ENCODE data around the gene SLC5A2.
"Not testable (repeated sequence)": the region's sequence is repeated elsewhere in the genome, so short reads cannot be mapped to it uniquely, and the experiment has no call there.

The SLC5A2 gene

DNA sequence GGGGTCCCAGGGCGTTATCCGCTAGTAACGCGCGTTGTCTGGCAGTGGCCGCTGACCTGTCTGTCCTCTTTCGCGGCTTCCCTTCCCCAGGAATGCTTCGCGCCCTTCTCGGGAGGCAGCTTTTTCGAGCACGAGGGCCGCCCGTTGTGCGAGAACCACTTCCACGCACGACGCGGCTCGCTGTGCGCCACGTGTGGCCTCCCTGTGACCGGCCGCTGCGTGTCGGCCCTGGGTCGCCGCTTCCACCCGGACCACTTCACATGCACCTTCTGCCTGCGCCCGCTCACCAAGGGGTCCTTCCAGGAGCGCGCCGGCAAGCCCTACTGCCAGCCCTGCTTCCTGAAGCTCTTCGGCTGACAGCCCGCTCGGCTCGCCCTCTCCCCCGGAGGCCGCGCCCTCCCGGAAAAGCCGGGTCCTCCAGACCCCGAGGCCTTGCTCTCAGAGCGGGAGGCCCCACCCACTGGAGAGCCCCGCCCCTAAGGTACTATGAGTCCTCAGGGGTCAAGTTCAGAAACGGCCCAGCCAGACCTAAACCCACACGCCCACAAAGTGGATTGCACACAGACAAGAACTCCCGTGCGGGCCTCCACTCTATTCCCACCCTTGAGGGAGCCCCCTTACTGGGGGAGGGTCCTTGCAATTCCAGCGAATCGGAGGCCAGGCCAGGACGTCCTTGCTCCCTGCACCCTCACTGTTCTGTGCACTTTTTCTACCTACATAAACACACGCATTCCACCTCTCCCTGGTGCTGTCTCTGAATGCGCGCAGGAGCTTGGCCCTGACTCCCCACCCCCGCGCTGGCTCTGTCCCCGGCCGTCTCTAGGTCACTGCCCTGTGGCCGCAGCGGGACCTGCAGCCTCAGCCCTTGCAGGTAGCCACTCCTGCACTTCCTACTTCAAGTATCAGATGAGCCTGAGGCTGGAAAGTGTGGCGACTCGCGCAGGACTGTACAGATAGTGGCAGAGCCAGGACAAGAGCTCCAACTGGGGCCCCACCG is 5.4 kb upstream of the SLC5A2 start:
- no peak for DNase-seq

DNA sequence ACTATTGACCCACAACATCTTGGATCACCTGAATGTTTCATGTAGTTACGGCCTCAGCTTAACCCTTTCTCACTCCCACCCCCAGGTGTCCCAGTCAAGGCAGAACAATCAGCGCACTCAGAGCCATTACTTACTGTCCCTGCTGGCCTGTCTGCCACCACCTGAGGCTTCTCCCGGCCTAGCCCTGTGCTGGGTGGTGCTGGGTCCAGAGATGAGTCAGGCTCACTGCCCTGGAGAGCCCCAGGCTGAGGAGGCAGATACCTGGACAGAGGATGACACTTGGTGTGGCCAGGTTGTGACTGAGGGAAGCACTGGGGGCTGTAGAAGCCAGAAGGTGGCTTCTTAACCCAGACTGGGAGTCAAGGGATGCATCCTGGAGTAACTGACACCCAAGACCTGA is 4.0 kb upstream of the SLC5A2 start:
- DNase-seq, result no peak

DNA sequence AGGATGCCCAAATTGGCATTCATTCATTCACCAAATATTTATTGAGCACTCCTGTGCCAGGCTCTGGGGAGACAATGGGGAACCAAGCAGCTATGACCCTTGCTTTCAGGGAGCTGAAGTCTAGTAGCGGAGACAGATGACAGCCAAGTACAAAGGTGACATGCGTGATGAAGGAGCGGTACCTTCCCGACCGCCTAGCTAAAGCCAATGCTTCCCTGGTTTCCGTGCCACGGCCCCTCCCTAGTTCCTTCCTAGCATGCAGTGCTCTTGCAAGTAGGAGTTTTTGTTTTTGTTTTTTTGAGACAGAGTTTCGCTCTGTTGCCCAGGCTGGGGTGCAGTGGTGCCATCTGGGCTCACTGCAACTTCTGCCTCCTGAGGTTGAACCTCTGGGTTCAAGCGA is 3.2 kb upstream of the SLC5A2 start:
- no peak for DNase-seq

DNA sequence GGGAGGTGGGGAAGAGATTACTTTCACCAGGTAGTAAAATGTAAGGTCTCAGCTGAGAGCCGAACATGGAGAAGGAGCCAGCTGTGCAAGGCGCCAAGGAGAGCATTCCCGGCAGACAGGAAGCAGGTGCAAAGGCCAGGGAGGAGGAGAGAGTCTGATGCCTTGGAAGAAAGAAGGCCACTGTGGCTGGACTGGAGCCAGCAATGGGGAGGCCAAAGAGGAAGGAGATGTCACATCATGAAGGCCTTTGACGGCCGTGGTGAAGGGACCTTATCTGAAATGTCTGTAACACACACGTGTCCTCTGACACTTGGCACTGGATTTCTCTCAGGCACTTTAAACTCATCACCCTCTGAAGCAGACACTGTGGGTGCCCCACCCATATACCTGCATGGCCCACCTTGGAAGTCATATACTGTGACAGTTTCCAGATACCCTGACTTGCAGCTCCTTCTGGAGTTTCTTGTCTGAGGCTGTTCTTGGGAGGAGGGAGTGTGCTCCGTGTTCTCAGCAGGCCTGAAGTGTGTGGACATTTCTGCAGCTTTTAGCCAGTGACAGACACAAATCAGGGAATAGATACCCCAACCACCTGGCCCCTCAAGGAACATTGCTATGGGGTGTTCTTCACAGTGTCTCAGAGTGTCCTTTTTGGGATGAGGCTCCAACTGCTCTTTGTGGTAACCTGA is 1.9 kb upstream of the SLC5A2 start:
- no peak for DNase-seq

DNA sequence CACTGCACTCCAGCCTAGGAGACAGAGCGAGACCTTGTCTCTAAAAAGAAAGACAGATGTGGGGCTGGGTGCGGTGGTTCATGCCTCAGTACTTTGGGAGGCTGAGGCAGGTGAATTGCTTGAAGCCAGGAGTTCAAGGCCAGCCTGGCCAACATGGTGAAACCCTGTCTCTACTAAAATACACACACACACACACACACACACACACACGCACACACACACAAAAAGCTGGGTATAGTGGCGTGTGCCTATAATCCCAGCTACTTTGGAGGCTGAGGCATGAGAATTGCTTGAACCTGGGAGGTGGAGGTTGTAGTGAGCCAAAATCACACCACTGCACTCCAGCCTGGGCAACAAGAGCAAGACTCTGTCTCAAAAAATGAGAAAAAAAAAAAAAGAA is 1.1 kb downstream of the SLC5A2 start:
- not testable (repeated sequence) for DNase-seq

DNA sequence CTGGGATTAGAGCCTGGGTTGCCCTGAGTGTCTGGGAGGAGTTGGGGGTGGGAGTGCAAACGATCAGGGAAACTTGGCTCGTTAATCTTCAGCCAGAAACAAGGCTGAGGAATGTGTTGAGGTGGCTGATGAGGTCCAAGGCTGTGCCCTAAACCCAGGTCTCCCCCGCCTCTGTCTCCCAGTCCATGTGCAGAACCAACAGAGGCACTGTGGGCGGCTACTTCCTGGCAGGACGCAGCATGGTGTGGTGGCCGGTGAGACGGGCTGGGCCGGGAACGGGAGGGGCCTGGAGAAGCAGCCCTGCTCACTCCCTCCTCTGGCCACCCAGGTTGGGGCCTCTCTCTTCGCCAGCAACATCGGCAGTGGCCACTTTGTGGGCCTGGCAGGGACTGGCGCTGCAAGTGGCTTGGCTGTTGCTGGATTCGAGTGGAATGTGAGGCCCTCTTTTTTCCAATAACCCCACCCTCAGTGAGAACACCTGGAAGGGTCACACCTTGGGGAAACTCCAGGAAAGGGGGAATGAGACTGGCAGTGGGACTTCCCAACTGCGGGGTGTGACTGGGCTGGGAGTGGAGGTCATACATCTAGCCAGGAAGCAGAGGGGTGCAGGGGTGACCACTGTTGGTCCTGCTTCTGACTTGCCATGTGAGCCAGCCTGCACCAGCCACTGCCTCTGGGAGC is 1.7 kb downstream of the SLC5A2 start:
- no peak for DNase-seq

DNA sequence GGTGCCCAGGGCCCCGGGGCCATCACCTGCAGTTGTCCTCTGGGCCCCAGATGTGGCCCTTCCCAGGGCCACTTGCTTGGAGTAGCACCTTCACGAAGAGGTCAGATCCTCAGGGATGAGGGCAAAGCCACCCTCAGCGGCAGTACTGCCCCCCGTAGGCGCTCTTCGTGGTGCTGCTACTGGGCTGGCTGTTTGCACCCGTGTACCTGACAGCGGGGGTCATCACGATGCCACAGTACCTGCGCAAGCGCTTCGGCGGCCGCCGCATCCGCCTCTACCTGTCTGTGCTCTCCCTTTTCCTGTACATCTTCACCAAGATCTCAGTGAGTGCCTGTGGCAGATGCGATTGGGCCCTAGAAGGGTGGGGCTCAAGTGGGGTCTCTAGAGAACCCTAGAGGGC is 2.6 kb downstream of the SLC5A2 start:
- DNase-seq, result no peak

DNA sequence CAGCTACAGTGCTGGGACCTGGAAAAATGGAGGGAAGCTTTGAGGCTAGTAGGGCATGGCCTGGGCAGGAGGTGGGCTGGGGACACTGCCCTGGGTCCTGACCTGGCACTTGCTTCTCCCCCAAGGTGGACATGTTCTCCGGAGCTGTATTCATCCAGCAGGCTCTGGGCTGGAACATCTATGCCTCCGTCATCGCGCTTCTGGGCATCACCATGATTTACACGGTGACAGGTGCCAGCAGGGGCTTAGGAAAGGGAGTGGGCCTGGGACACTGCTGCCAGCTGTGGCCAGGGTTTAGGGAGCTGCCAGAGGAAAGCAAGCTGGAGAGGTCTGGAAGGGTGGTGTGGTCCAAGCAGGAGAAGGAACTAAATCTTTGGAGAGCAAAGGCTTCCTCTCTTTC is 3.1 kb downstream of the SLC5A2 start:
- DNase-seq, result no peak

DNA sequence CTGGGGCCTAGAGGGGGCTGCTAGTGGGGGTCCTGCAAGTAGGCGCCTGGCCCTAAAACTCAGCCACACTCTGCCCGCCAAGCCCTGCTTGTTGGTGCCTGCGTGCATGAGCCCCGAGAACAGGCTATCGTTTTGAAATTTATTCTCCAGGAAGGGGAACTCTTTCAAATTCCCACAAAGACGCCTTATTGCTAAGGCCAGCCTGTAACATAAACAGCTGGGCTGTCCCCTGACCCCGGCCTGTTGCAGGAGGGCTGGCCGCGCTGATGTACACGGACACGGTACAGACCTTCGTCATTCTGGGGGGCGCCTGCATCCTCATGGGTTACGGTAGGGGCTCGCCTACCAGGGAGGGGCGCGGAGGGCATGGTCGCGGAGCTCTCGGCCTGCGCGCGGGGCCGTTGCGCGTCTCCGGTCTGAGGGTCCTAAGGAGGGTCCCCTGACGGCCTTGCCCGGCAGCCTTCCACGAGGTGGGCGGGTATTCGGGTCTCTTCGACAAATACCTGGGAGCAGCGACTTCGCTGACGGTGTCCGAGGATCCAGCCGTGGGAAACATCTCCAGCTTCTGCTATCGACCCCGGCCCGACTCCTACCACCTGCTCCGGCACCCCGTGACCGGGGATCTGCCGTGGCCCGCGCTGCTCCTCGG is 4.3 kb downstream of the SLC5A2 start:
- DNase-seq, result no peak

DNA sequence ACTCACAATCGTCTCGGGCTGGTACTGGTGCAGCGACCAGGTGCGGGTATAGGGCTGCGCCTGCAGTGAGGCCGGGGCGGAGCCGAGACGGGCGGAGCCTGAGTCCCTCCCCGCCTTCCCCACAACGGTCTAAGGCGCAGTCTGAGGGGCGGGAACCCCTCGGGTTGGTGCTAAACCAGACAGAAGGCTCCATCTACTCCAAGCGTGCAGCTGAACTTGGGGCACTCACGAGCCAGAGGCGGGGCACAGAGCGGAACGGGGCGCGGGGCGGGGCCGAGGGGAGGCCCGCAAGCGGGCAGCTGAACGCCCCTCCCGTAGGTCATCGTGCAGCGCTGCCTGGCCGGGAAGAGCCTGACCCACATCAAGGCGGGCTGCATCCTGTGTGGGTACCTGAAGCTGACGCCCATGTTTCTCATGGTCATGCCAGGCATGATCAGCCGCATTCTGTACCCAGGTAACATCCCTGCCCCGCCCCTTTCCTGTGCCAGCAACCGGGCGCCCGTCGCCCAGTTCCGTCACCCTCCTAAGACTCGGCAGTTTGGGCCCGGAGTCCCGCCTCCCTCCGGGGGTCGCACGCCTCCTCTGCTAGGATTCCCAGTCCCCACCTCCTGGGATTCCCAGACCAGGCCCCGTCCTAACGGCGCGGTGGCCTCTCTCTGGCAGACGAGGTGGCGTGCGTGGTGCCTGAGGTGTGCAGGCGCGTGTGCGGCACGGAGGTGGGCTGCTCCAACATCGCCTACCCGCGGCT is 5.0 kb downstream of the SLC5A2 start:
- DNase-seq, result no peak

DNA sequence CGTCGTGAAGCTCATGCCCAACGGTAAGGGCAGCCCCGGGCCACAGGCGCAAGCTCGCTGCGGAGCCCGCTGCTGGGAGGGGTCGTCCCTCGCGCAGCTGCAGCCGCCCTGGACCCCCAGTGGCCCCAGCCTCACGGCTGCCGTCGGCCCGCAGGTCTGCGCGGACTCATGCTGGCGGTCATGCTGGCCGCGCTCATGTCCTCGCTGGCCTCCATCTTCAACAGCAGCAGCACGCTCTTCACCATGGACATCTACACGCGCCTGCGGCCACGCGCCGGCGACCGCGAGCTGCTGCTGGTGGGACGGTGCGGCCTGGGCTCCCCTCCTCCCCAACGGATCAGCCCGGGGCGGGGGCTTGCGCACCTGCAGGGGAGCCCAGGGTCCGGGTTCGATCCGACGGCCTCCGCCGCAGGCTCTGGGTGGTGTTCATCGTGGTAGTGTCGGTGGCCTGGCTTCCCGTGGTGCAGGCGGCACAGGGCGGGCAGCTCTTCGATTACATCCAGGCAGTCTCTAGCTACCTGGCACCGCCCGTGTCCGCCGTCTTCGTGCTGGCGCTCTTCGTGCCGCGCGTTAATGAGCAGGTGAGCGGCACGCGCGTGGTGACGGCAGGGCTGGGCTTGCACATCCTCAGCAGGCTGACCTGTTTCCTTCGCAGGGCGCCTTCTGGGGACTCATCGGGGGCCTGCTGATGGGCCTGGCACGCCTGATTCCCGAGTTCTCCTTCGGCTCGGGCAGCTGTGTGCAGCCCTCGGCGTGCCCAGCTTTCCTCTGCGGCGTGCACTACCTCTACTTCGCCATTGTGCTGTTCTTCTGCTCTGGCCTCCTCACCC is 5.8 kb downstream of the SLC5A2 start:
- no peak for DNase-seq

DNA sequence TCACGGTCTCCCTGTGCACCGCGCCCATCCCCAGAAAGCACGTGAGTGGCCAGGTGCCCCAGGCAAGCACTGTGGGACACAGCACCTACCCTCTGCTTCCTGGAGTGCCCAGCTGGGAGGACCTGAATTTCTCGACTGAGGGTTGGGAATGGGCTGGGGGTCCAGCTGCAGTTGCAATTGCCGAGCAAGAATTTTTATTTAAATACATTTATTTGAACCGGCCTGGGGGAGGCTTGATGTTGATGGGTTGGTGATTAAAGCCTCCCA is 6.3 kb downstream of the SLC5A2 start:
- DNase-seq, result no peak

DNA sequence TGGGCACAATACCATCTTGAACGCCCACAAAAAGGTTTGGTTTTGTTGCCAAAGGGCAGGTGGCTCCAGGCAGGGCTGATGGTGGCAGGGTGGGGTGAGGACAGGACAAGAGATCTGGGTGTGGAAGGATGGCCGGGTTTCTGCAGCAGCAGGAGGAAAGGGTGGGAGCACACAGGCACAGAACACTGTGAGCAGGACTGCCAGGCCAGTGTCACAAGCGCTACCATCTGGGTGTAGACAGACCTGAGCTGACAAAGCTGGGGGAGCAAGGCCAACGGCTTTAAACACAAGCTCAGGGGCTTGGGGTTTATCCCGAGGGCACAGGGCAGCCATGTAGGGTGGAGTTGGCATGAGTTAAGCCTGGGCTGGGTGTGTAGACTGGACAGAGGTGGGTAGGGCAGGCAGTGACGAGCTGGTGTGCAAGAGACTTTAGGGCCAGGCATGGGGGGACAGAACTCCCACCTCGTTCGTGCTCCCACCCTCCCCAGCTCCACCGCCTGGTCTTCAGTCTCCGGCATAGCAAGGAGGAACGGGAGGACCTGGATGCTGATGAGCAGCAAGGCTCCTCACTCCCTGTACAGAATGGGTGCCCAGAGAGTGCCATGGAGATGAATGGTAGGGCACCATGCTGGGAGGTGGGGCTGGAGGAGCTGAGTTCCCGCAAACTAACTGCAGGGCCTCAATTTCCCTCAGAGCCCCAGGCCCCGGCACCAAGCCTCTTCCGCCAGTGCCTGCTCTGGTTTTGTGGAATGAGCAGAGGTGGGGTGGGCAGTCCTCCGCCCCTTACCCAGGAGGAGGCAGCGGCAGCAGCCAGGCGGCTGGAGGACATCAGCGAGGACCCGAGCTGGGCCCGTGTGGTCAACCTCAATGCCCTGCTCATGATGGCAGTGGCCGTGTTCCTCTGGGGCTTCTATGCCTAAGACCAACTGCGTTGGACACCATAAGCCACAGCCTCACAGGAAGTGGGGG is 7.0 kb downstream of the SLC5A2 start:
- no peak for DNase-seq

DNA sequence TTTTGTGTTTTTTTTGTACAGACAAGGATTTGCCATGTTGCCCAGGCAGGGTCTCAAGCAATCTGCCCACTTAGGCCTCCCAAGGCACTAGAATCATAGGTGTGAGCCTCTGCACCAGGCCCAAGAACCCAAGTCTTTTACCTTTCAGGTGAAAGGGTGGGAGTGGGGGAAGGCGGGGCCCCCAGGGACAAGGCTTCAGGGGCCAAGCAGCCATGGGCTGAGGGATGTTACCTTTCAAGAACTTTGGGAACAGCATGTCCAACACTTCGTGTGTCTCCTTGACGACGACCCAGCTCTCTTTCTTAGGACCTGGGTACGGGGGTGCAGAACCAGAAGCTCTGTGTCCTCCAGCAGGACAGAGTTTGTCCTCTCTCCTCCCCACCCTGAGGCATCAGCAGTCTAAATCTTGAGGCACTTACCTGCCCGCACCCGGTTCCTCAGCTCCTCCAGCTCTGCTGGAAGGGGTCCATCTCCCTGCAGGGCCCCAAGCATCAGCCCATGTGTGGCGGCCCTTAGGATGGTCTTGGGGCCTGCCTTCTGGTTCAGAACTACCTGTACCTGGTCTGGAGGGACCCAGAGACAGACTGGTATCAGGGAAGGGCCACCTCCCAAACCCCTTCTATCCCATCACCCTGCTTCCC is 9.0 kb downstream of the SLC5A2 start:
- DNase-seq, result no peak

DNA sequence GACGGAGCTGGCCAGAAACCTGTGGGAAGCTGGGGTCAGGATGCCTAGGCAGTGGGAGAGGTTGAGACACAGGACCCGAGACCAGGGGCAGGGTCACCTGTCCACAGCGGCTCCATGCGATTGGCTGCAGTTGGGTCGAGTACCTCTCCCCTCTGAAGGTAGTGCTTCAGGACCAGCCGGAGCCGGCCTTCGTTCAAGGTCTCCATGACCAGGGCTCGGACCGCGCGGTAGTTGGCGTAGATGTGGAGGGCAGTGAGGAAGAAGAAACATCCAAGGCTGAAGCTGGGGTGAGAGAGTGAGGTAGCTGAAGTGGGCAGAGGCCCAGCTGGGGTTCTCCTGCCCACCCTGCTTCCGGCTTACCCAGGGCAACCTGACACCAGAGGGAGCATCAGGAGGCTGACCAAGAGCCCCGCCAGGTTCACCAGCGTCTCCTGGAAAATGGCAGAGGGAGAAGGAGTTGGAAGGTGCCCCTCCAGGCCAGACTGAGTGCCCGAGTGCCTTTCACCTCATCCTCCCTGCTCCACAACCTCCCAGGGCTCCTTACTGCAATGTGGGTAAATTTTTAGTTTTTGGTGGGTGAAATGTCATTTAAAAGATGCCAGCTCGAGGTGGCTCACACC is 10.7 kb downstream of the SLC5A2 start:
- no peak for DNase-seq

DNA sequence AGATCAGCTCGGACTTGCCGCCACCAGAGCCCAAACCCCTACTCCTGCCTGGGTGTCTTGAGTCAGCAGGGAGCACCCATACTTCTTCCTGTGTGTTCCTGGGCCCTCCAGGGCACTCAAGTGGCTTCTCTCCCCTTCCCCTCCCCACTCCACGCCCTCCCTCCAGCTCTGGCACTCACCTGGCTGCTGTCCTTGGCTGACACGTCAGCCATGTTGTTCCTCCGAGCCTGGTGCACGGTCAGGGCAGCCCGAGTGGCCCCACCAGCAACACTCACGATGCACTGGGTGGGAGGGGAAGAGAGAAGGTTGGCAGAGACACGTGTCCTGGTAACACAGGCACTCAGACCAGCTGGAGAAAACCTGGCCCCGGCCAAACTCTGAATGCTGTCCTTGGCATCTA is 13.7 kb downstream of the SLC5A2 start:
- no peak for DNase-seq

DNA sequence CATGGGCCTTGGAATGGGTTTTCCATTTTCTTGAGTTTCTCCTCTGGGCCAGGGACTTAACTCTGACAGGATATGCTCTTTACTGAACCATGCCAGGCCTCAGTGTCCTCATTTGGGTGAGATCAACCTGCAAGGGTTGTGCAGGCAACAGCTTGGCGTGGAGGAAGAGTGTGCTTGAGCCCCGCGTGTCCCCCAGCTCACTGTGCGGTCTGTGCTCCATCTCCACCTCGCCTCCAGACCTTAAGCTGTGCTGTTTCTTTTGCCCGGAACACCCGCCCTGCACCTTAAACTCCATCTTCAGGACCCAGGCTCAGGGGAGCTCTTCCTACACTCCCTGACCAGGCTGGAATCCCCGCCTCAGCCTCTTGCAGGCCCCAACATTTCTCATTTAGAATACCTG is 15.6 kb downstream of the SLC5A2 start:
- DNase-seq, result no peak

DNA sequence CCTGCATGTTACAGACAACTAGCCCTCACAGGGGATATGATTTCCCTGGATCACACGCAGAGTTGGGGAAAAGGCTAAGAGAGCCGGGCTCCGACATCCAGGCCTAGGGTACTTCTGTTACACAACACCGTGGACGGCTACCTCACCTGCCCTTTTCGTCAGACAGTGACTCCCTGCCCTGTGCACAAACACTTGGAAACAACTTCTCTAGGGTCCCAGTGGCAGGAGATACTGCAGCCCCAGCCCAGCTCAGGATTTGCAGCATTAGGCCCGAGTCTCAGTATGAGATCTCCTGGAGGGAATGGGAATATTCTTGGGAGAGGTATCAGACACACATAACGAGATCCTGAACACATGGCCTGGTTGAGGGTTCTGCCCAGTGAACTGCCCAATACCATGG is 17.0 kb downstream of the SLC5A2 start:
- DNase-seq, result no peak

DNA sequence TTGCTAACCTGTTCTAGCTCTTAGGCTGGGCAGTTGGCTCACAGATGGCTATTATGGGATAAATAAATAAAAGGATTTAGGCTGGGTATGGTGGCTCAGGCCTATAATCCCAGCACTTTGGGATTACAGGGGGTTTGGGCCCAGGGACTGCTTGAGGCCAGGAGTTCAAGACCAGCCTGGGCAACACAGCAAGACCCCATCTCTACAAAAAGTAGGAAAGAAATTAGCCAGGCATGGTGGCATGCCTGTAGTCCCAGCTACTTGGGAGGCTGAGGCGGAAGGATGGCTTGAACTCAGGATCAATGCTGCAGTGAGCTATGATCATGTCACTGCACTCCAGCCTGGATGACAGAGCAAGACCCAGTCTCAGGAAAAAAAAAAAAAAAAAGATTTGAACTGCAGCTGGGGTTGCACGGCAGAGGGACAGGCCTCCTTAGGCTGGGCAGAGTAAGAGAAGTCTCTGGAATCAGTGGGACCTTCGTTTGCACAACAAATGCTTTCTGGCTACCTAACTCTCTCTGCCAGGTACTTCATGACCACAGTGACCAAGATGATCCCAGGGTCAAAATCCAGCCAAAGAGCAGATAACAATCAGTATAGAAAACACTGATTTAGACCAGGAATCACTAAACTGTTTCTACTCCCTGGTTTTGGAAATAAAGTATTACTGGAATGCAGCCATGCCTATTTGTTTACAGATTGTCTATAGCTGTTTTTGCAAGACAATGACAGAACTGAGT is 18.5 kb downstream of the SLC5A2 start:
- DNase-seq, result no peak
